ENCODE measurements around the gene AOAH. TPM values are rescaled to one million over a fixed set of nuclear protein-coding genes. Genes with fewer than 3 reads are reported as not detected.

The AOAH gene
- total and polyA plus RNA-seq, 2 of the 4 experiments (the other 2 are of a cell fraction): not detected

DNA sequence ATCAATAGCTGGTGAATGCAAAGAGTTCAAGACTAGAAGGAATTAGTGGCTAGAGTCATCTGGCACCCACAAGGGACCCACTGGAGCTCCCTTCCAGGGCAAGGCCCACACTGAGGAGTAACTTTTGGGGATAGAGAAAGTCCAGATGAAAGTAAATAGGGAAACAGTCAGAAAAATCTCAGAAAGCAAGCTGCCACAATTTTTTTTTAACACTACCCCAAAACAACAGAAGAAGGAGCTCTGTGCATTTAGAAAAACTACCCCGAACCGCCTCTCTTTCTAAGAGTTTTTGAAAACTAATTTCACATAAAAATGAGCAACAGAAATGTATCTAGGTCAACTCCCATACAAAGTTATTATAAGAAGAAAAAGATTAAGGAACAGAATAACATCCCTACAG lies 42.2 kb downstream of the AOAH start:
- no peak overlapping the region for H2BK5ac ChIP-seq (ENCODE audit: low read depth, low read length, poor library complexity, severe bottlenecking)
- H3K4me3 ChIP-seq (ENCODE audit: insufficient read depth, low read depth, low read length): no peak overlapping the region
- in situ Hi-C loops (cut with MboI; ENCODE audit: low sequenced_read_pairs): loop anchor here (25.0 kb wide), 1 partner anchor 505 kb away; no protein-coding TSS in a partner anchor
- H2BK20ac ChIP-seq (ENCODE audit: low read depth, low read length): no peak overlapping the region
- ChIA-PET CTCF (interaction anchor here (0.6 to 2.1 kb wide), 2 partner anchors 12 to 73 kb away, joined by 3 to 6 read pairs; no protein-coding TSS in a partner anchor), POLR2A (ENCODE audit: unreplicated experiment) (no interaction called here)
- H2BK120ac ChIP-seq (ENCODE audit: low read depth, low read length): no peak overlapping the region
- no peaks in the 10 kb centered on the region for H4K20me1 ChIP-seq (ENCODE audit: insufficient read depth, low read length)
- no peak overlapping the region for H3K4me2 ChIP-seq (ENCODE audit: low read depth, low read length)
- DNase-seq (no peak), ATAC-seq (ENCODE audit: low read depth) (no peak)
- H3K27ac ChIP-seq (ENCODE audit: insufficient read depth, low read length): no peak overlapping the region
- no peaks in the 10 kb centered on the region for H3K9me3 ChIP-seq (ENCODE audit: control insufficient read depth, insufficient read depth, low read length)
- BruUV-seq (replicated peaks): no TSS peak
- no peak overlapping the region for H3K56ac ChIP-seq (ENCODE audit: extremely low read depth, insufficient read depth, low read length)
- H3K18ac ChIP-seq (ENCODE audit: low read depth, low read length): no peak overlapping the region
- no peak overlapping the region for H2AFZ ChIP-seq (replicated peaks; ENCODE audit: low read length, poor library complexity)
- TF ChIP-seq, protein P1, sequence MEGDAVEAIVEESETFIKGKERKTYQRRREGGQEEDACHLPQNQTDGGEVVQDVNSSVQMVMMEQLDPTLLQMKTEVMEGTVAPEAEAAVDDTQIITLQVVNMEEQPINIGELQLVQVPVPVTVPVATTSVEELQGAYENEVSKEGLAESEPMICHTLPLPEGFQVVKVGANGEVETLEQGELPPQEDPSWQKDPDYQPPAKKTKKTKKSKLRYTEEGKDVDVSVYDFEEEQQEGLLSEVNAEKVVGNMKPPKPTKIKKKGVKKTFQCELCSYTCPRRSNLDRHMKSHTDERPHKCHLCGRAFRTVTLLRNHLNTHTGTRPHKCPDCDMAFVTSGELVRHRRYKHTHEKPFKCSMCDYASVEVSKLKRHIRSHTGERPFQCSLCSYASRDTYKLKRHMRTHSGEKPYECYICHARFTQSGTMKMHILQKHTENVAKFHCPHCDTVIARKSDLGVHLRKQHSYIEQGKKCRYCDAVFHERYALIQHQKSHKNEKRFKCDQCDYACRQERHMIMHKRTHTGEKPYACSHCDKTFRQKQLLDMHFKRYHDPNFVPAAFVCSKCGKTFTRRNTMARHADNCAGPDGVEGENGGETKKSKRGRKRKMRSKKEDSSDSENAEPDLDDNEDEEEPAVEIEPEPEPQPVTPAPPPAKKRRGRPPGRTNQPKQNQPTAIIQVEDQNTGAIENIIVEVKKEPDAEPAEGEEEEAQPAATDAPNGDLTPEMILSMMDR (conservative IDR thresholded peaks at IDR 0.05; ENCODE audit: low read depth, low read length): no peak
- TF ChIP-seq RFX5 (IDR thresholded peaks at IDR 0.05; ENCODE audit: low read depth, low read length) (no peak), MAFK (IDR thresholded peaks at IDR 0.05; ENCODE audit: low read depth, low read length) (no peak), MAZ (IDR thresholded peaks at IDR 0.05; ENCODE audit: borderline replicate concordance, low read depth, low read length) (no peak), MXI1 (IDR thresholded peaks at IDR 0.05; ENCODE audit: borderline replicate concordance, low read depth, low read length) (no peak), CHD1 (IDR thresholded peaks at IDR 0.05; ENCODE audit: low read depth, low read length) (no peak), FOS (IDR thresholded peaks at IDR 0.05; ENCODE audit: low read depth, low read length) (no peak)
- TF ChIP-seq, protein P2, sequence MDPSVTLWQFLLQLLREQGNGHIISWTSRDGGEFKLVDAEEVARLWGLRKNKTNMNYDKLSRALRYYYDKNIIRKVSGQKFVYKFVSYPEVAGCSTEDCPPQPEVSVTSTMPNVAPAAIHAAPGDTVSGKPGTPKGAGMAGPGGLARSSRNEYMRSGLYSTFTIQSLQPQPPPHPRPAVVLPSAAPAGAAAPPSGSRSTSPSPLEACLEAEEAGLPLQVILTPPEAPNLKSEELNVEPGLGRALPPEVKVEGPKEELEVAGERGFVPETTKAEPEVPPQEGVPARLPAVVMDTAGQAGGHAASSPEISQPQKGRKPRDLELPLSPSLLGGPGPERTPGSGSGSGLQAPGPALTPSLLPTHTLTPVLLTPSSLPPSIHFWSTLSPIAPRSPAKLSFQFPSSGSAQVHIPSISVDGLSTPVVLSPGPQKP (IDR thresholded peaks at IDR 0.05; ENCODE audit: borderline replicate concordance, low read depth, low read length): no peak
- H3K27me3 ChIP-seq (ENCODE audit: control insufficient read depth, insufficient read depth, low read length): peaks cover 2% of the 10 kb centered on the region; the same call in 1 of the 2 replicates
- no peaks in the 10 kb centered on the region for H3K4me1 ChIP-seq (ENCODE audit: control insufficient read depth, insufficient read depth, low read length)
- no peaks in the 10 kb centered on the region for H3K79me1 ChIP-seq (ENCODE audit: low read depth in 1 of 2, low read length in 2 of 2)
- no peak overlapping the region for H2AK9ac ChIP-seq (replicated peaks; ENCODE audit: low read depth, low read length, poor library complexity)
- no peak overlapping the region for H4K8ac ChIP-seq (ENCODE audit: low read depth in 2 of 2, low read length in 2 of 2)
- intact Hi-C loops (cut with micrococcal nuclease): no loop called here
- H4K91ac ChIP-seq (ENCODE audit: insufficient read depth, low read depth, low read length): no peak overlapping the region
- no peak overlapping the region for H2BK15ac ChIP-seq (ENCODE audit: low read depth, low read length)
- no peak overlapping the region for H2AK5ac ChIP-seq (ENCODE audit: low read depth, low read length)
- H3K4ac ChIP-seq (ENCODE audit: low read depth, low read length): no peak overlapping the region
- no CpG with 5 or more reads among the region's 2 CpGs for WGBS, 2 experiments (ENCODE audit: extremely low coverage in 2 of 2, insufficient read length in 1 of 2)
- H3K23ac ChIP-seq (ENCODE audit: low read depth, low read length): no peak overlapping the region
- H4K5ac ChIP-seq (ENCODE audit: low read depth, low read length): no peak overlapping the region
- no peaks in the 10 kb centered on the region for H3K36me3 ChIP-seq (ENCODE audit: control insufficient read depth, insufficient read depth, low read length)
- H3K9ac ChIP-seq (ENCODE audit: low read depth, low read length): no peak overlapping the region
- no peak overlapping the region for H3K14ac ChIP-seq (replicated peaks; ENCODE audit: low read depth, low read length)
- H3K9me1 ChIP-seq (ENCODE audit: insufficient read depth, low read length): no peaks in the 10 kb centered on the region
- dilution Hi-C loops (cut with HindIII; ENCODE audit: low sequenced_read_pairs, unreplicated experiment): no loop called here

All from IMR-90 (cell line).